WTC11 (cell line): ENCODE results near the gene VWF. TPM values are rescaled to one million over a fixed set of nuclear protein-coding genes. Genes with fewer than 3 reads are reported as not detected.
A peak's percentile ranks its signal among the peaks of the same experiment; 100 is the strongest.

Experiments used
- ATAC-seq: fragments of 200-7000 bp; cut with Tn5 transposase; 2 replicates; pipeline ENCODE4 v1.10.0; 2021; ENCODE audit warnings: mild to moderate bottlenecking, moderate library complexity
- CTCF ChIA-PET: fragments of 300-600 bp; sonication (Branson Sonifier 250); formaldehyde crosslinking; loops from one replicate; lab custom pipeline; 2021; ENCODE audit warnings: antibody characterized with exemption; lab: Charles Lee
- POLR2A ChIA-PET: fragments of 350-600 bp; sonication (Branson Sonifier 250); formaldehyde crosslinking; loops from one replicate; lab custom pipeline; 2021; ENCODE audit warnings: antibody characterized with exemption; lab: Charles Lee
- DNase-seq: peaks from one replicate; pipeline ENCODE4 v3.0.0; 2021; ENCODE audit warnings: low spot score
- H3K27ac Mint-ChIP-seq: 2 replicates; pipeline ENCODE4 v1.8.0; 2021; ENCODE audit warnings: mixed read lengths
- H3K27me3 Mint-ChIP-seq: 2 replicates; pipeline ENCODE4 v1.8.0; 2021; ENCODE audit warnings: low read depth, mild to moderate bottlenecking, moderate library complexity, mixed read lengths
- H3K36me3 Mint-ChIP-seq: 2 replicates; pipeline ENCODE4 v1.8.0; 2021; ENCODE audit warnings: mixed read lengths
- H3K4me1 Mint-ChIP-seq: 2 replicates; pipeline ENCODE4 v1.8.0; 2022; ENCODE audit warnings: mixed read lengths
- H3K4me3 Mint-ChIP-seq: 2 replicates; pipeline ENCODE4 v1.8.0; 2021; ENCODE audit warnings: mild to moderate bottlenecking, moderate library complexity, mixed read lengths
- H3K9me3 Mint-ChIP-seq: 2 replicates; pipeline ENCODE4 v1.8.0; 2021; ENCODE audit warnings: mixed read lengths
- ATF1 ChIP-seq: sonication (generic); formaldehyde crosslinking; IDR thresholded peaks from 2 replicates; pipeline ENCODE4 v1.8.1; 2023; ENCODE audit warnings: mild to moderate bottlenecking, moderate library complexity, missing genetic modification reagents
- ATF2 ChIP-seq: sonication (generic); formaldehyde crosslinking; IDR thresholded peaks from 2 replicates; pipeline ENCODE4 v1.8.1; 2022; ENCODE audit warnings: low read depth, missing genetic modification reagents, borderline replicate concordance
- ATF3 ChIP-seq: sonication (generic); formaldehyde crosslinking; conservative IDR thresholded peaks from 2 replicates; pipeline ENCODE4 v1.8.1; 2022; ENCODE audit warnings: mild to moderate bottlenecking, missing genetic modification reagents
- ATF6 ChIP-seq: sonication (generic); formaldehyde crosslinking; IDR thresholded peaks from 2 replicates; pipeline ENCODE4 v1.8.1; 2023; ENCODE audit warnings: mild to moderate bottlenecking, missing genetic modification reagents
- CBFB ChIP-seq: sonication (generic); formaldehyde crosslinking; IDR thresholded peaks from 2 replicates; pipeline ENCODE4 v1.8.1; 2022; ENCODE audit warnings: mild to moderate bottlenecking, low read depth, missing genetic modification reagents
- CTCF ChIP-seq: fragments of 200-600 bp; IDR thresholded peaks from 2 replicates; pipeline ENCODE4 v1.8.0; 2022; ENCODE audit warnings: antibody characterized with exemption
- GABPB1 ChIP-seq: sonication (generic); formaldehyde crosslinking; IDR thresholded peaks from 2 replicates; pipeline ENCODE4 v1.8.1; 2023; ENCODE audit warnings: mild to moderate bottlenecking, missing genetic modification reagents
- GTF2I ChIP-seq: fragments of 250-450 bp; sonication (Bioruptor Pico); conservative IDR thresholded peaks from 2 replicates; pipeline ENCODE4 v1.4.0; 2021; ENCODE audit warnings: mild to moderate bottlenecking
- IRF2 ChIP-seq: sonication (generic); formaldehyde crosslinking; IDR thresholded peaks from 2 replicates; pipeline ENCODE4 v1.8.0; 2022; ENCODE audit warnings: low read depth, missing genetic modification reagents, borderline replicate concordance
- MLX ChIP-seq: sonication (generic); formaldehyde crosslinking; IDR thresholded peaks from 2 replicates; pipeline ENCODE4 v1.8.1; 2023; ENCODE audit warnings: mild to moderate bottlenecking, missing genetic modification reagents, moderate library complexity
- MYBL2 ChIP-seq: sonication (generic); formaldehyde crosslinking; IDR thresholded peaks from 2 replicates; pipeline ENCODE4 v1.8.1; 2023; ENCODE audit warnings: mild to moderate bottlenecking, moderate library complexity, missing genetic modification reagents
- PREB ChIP-seq: sonication (generic); formaldehyde crosslinking; IDR thresholded peaks from 2 replicates; pipeline ENCODE4 v1.8.1; 2022; ENCODE audit warnings: mild to moderate bottlenecking, missing genetic modification reagents, moderate library complexity, borderline replicate concordance
- RORB ChIP-seq: fragments of 250-450 bp; sonication (Bioruptor Pico); IDR thresholded peaks from 2 replicates; pipeline ENCODE4 v1.9.0; 2021; ENCODE audit warnings: mild to moderate bottlenecking
- SOX15 ChIP-seq: fragments of 250-450 bp; sonication (Bioruptor Pico); IDR thresholded peaks from 2 replicates; pipeline ENCODE4 v1.9.0; 2021; ENCODE audit warnings: mild to moderate bottlenecking
- STAT6 ChIP-seq: sonication (generic); formaldehyde crosslinking; conservative IDR thresholded peaks from 2 replicates; pipeline ENCODE4 v1.8.1; 2023; ENCODE audit warnings: mild to moderate bottlenecking, low read depth, missing genetic modification reagents, moderate library complexity
- TEAD4 ChIP-seq: sonication (generic); formaldehyde crosslinking; IDR thresholded peaks from 2 replicates; pipeline ENCODE4 v1.8.0; 2022; ENCODE audit warnings: mild to moderate bottlenecking, missing genetic modification reagents
- ZNF219 ChIP-seq: sonication (generic); formaldehyde crosslinking; IDR thresholded peaks from 2 replicates; pipeline ENCODE4 v1.8.0; 2023; ENCODE audit warnings: missing genetic modification reagents, mild to moderate bottlenecking, borderline replicate concordance
- ZNF396 ChIP-seq: fragments of 250-450 bp; sonication (Bioruptor Pico); IDR thresholded peaks from 2 replicates; pipeline ENCODE4 v1.8.0; 2021; ENCODE audit warnings: mild to moderate bottlenecking, moderate library complexity, borderline replicate concordance
- ZNF423 ChIP-seq: fragments of 250-450 bp; sonication (Bioruptor Pico); IDR thresholded peaks from 2 replicates; pipeline ENCODE4 v2.1.2; 2022; ENCODE audit warnings: mild to moderate bottlenecking, moderate library complexity
- ZNF425 ChIP-seq: fragments of 250-450 bp; sonication (Bioruptor Pico); conservative IDR thresholded peaks from 2 replicates; pipeline ENCODE4 v1.9.0; 2021; ENCODE audit warnings: mild to moderate bottlenecking
- total RNA-seq: library from RNA; stranded (reverse); gene quantifications from 3 replicates; pipeline ENCODE4 v1.2.3, GENCODE V29; 2021

VWF gene
- total RNA-seq, 1 experiment from 2014 or later = 0.48 TPM

- TF ChIP-seq ATF2 (CRISPR knock-in tag) (no peak), MYBL2 (CRISPR knock-in tag) (no peak), ZNF425 (CRISPR knock-in tag) (no peak)
Measured at GRCh38 chr12:5904969-5905368, 219.5 kb downstream of the VWF start (continued).

GRCh38 chr12:5904441-5904840 lies 220.0 kb downstream of the VWF start:
- ATAC-seq = 0 out of 2 replicates have a peak, but pooled peaks have one; percentile 20
- no peaks in the 10 kb centered on the region for H3K9me3 Mint-ChIP-seq
- TF ChIP-seq ATF6 (CRISPR knock-in tag) = no peak
- TF ChIP-seq CBFB (CRISPR knock-in tag) = no peak
- TF ChIP-seq ZNF423 (CRISPR knock-in tag) = no peak
- no peak for TF ChIP-seq SOX15 (CRISPR knock-in tag)
- TF ChIP-seq ATF1 (CRISPR knock-in tag) = no peak
- TF ChIP-seq TEAD4 (CRISPR knock-in tag) = no peak
- TF ChIP-seq CTCF = no peak
- no peak for TF ChIP-seq GABPB1
- TF ChIP-seq, all 79 proteins: peak for 0
- no peaks in the 10 kb centered on the region for H3K27me3 Mint-ChIP-seq
- H3K4me1 Mint-ChIP-seq = peaks cover 20% of the 10 kb centered on the region
- DNase-seq = no peak
- ChIA-PET CTCF (interaction anchor here (0.6 to 1.7 kb wide), 8 partner anchors 10 to 289 kb away, joined by 3 to 9 read pairs (median 4); no protein-coding TSS in a partner anchor), POLR2A (no interaction called here)
- H3K36me3 Mint-ChIP-seq = no peaks in the 10 kb centered on the region
- H3K4me3 Mint-ChIP-seq = no peak overlapping the region
- no peak overlapping the region for H3K27ac Mint-ChIP-seq

GRCh38 chr12:5902736-5903135 lies 221.7 kb downstream of the VWF start:
- Mint-ChIP-seq H3K4me1 (peaks cover 20% of the 10 kb centered on the region), H3K9me3 (no peaks in the 10 kb centered on the region), H3K27ac (no peak overlapping the region), H3K27me3 (no peaks in the 10 kb centered on the region), H3K36me3 (no peaks in the 10 kb centered on the region), H3K4me3 (no peak overlapping the region)
- POLR2A ChIA-PET = no interaction called here
- TF ChIP-seq STAT6 (CRISPR knock-in tag) (no peak), GTF2I (no peak), ZNF219 (no peak), IRF2 (CRISPR knock-in tag) (no peak), PREB (no peak), ATF3 (CRISPR knock-in tag) (no peak), GABPB1 (no peak), MLX (CRISPR knock-in tag) (no peak), RORB (CRISPR knock-in tag) (no peak), ZNF396 (CRISPR knock-in tag) (no peak)
- ATAC-seq (no peak), DNase-seq (no peak)
- CTCF ChIA-PET = interaction anchor here (1.7 to 2.1 kb wide), 3 partner anchors 85 to 157 kb away, joined by 4 to 9 read pairs (median 8); no protein-coding TSS in a partner anchor
